Breast epithelium (tissue), 3 donors: ENCODE measurements around the gene GAST.
A peak's percentile ranks its signal among the peaks of the same experiment; 100 is the strongest.

Experiments used
- POLR2A ChIP-seq: fragments of 450-650 bp; IDR thresholded peaks from one replicate; pipeline ENCODE4 v1.6.1; 2016; ENCODE audit warnings: antibody characterized with exemption, mild to moderate bottlenecking, moderate library complexity
- POLR2AphosphoS5 ChIP-seq, 3 donors: sonication (generic); formaldehyde crosslinking; IDR thresholded peaks; one replicate each; pipeline ENCODE4 v1.6.1; 2017; ENCODE audit warnings: antibody characterized with exemption in 3 of 3
- TF ChIP-seq, protein P1 (sequence below), 3 donors: fragments of 450-650 bp; IDR thresholded peaks; one replicate each; pipeline ENCODE4 v1.5.1; 2016 to 2017; ENCODE audit warnings: antibody characterized with exemption in 3 of 3, mild to moderate bottlenecking in 3 of 3, moderate library complexity in 3 of 3

- TF ChIP-seq, protein P1, sequence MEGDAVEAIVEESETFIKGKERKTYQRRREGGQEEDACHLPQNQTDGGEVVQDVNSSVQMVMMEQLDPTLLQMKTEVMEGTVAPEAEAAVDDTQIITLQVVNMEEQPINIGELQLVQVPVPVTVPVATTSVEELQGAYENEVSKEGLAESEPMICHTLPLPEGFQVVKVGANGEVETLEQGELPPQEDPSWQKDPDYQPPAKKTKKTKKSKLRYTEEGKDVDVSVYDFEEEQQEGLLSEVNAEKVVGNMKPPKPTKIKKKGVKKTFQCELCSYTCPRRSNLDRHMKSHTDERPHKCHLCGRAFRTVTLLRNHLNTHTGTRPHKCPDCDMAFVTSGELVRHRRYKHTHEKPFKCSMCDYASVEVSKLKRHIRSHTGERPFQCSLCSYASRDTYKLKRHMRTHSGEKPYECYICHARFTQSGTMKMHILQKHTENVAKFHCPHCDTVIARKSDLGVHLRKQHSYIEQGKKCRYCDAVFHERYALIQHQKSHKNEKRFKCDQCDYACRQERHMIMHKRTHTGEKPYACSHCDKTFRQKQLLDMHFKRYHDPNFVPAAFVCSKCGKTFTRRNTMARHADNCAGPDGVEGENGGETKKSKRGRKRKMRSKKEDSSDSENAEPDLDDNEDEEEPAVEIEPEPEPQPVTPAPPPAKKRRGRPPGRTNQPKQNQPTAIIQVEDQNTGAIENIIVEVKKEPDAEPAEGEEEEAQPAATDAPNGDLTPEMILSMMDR (IDR thresholded peaks at IDR 0.05) = no peak
- TF ChIP-seq POLR2A (no peak), POLR2AphosphoS5 (IDR thresholded peaks at IDR 0.05) (peak in 1 of 3 donors; percentile 94)
Observed at GRCh38 chr17:41687828-41688640, 24.1 kb upstream of the GAST start.
